AG09309 (cell line): ENCODE data around the gene IL4R.

Experiments used
- DNase-seq: peaks from one replicate; pipeline ENCODE4 v3.0.0-alpha.2; 2010; ENCODE audit warnings: low read depth
- H3K4me3 ChIP-seq: 2 replicates; pipeline ENCODE4 v1.5.1; 2011; ENCODE audit warnings: mild to moderate bottlenecking, low read depth, low read length, moderate library complexity; ENCODE audit not compliant: control insufficient read depth
- CTCF ChIP-seq: IDR thresholded peaks from 2 replicates; pipeline ENCODE4 v1.5.1; 2011; ENCODE audit warnings: mild to moderate bottlenecking, low read depth, low read length, inconsistent platforms; ENCODE audit not compliant: insufficient read depth, control insufficient read depth; ENCODE audit errors: missing control alignments

The IL4R gene

GRCh38 chr16:27400751-27401620 lies 87.2 kb downstream of the IL4R start:
- no peak overlapping the region for H3K4me3 ChIP-seq
- no peak for TF ChIP-seq CTCF
- peak; percentile 31 for DNase-seq

DNA sequence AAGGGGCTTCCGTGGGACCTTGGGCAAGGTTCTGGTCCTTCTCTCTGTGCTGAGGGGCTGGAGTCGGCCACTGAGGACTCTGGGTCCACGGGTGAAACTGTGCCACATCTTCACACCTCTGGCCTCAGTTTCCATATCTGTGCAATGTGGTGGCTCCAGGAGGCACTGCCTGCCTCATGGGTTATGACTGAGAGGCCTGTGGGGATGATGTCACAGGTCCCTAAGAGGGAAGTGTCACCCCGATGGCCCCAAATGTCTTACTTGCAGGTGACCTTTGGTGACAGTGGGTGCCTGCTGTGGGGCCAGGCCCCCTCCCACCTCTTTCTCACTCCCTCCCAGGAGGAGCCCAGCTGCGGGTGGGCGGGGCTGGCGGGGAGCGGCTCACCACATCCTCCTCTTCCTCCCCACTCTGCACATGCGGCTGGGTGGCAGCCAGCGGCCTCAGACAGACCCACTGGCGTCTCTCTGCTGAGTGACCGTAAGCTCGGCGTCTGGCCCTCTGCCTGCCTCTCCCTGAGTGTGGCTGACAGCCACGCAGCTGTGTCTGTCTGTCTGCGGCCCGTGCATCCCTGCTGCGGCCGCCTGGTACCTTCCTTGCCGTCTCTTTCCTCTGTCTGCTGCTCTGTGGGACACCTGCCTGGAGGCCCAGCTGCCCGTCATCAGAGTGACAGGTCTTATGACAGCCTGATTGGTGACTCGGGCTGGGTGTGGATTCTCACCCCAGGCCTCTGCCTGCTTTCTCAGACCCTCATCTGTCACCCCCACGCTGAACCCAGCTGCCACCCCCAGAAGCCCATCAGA lies 88.2 kb downstream of the IL4R start, which contains the start of gene IL21R:
Gene IL21R (plus strand): TSS at position 407 of the 801 bp plus-strand sequence. CDS start 27,898 bp downstream, outside the sequence.
- TF ChIP-seq CTCF: no peak
- H3K4me3 ChIP-seq: no peak within 1 kb of the TSS
- DNase-seq: peak; percentile 46

GRCh38 chr16:27402569-27402963 lies 88.8 kb downstream of the IL4R start:
- no peak overlapping the region for H3K4me3 ChIP-seq
- no peak for DNase-seq
- no peak for TF ChIP-seq CTCF

DNA sequence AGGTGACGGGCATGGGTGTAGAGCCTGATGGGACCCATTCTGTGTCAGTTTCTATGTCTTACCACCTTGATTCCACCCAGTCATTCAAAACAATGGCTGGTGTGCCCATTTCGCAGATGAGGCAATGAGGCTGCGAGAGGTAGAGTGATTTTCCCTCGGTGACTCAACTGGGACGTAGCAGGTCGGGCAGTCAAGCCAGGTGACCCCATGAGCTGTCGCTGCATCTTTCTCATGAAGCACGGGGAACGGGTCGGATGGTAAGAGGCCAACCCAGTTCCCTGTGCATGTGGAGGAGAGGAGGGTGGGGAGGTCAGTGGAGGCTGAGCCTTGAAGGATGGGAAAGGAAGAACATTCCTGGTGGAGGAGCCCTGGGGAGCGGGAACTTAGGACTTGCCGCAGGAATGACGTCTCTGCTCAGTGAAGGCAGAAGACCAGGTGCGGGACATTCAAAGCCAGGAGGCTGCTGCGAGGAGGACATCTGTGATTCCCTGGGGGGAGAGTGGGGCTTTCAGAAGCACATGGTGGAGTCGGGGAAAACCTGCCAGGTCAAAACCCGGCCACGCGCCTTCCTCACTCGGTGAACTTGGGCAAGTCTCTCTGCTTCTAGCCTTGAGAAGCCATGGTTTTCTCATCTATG lies 89.3 kb downstream of the IL4R start:
- no peak for TF ChIP-seq CTCF

GRCh38 chr16:27403601-27403992 lies 89.8 kb downstream of the IL4R start:
- no peak overlapping the region for H3K4me3 ChIP-seq
- DNase-seq: no peak
- no peak for TF ChIP-seq CTCF

More for the DNA sequence above, 89.3 kb downstream of the IL4R start:
- H3K4me3 ChIP-seq: no peak overlapping the region
- DNase-seq: no peak

DNA sequence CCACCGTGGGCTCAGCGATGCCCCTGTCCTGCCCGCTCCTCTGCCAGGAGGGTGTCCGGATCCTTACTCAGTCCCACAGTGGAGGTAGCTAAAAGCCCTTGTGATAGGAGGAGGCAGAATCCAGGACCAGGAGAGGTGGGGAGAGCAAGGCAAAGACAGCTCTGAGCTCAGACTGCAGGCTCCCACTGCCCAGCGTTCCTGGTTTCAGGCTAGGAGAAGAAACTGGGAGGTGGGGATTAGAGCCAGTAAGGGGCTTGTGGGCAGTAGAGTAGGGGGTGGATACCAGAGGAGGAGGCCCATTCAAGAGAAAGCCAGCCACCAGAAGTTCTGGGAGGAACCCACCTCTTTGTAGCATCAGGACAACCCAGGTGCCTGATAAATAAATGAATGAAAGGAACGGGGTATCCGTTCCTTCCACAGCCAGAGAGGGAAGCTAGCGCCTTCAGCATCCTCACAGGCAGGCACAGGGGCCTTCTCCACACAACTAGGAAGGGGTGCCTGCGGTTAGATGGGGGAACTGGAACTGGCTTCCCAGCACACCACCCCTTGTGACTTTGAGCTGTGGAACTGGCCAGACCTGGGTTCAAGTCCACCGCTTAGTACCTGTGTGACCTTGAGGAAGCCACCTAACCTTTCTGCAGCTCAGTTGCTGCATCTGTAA lies 90.5 kb downstream of the IL4R start:
- DNase-seq: no peak
- H3K4me3 ChIP-seq: no peak overlapping the region
- TF ChIP-seq CTCF: no peak
